GM12872 (cell line): ENCODE measurements around the gene MOGAT3.
A peak's percentile ranks its signal among the peaks of the same experiment; 100 is the strongest.

Experiments
- CTCF ChIP-seq: IDR thresholded peaks from 3 replicates; pipeline ENCODE4 v1.5.1; 2011; ENCODE audit warnings: low read depth, mild to moderate bottlenecking, low read length, moderate library complexity; ENCODE audit not compliant: insufficient read depth

MOGAT3 gene

GRCh38 chr7:101237206-101238067, 36.6 kb upstream of the MOGAT3 start, which contains the start of gene CLDN15:
Gene CLDN15, minus strand, starts transcription at chr7:101237802. Its CDS starts 221 bp downstream, at chr7:101237581.
- no peak for TF ChIP-seq CTCF

GRCh38 chr7:101236292-101236835, 35.5 kb upstream of the MOGAT3 start:
- TF ChIP-seq CTCF: no peak

GRCh38 chr7:101235522-101235921, 34.7 kb upstream of the MOGAT3 start:
- TF ChIP-seq CTCF: no peak

GRCh38 chr7:101235050-101235449, 34.2 kb upstream of the MOGAT3 start:
- TF ChIP-seq CTCF: peak; percentile 48

GRCh38 chr7:101234636-101235035, 33.8 kb upstream of the MOGAT3 start:
- no peak for TF ChIP-seq CTCF

GRCh38 chr7:101233907-101234547, 33.2 kb upstream of the MOGAT3 start:
- TF ChIP-seq CTCF: no peak

GRCh38 chr7:101232141-101232850, 31.5 kb upstream of the MOGAT3 start:
- no peak for TF ChIP-seq CTCF
